Caco-2 (cell line): ENCODE measurements around the gene TMEM196. TPM values are rescaled to one million over a fixed set of nuclear protein-coding genes. Genes with fewer than 3 reads are reported as not detected.

Experiments
- BruUV-seq: library from RNA; stranded (reverse); fragments of 400-500 nt; replicated peaks from 2 replicates; lab custom pipeline; 2021; lab: Mats Ljungman, UMichigan
- CTCF ChIA-PET: fragments of 300-600 bp; sonication (Branson Sonifier 250); formaldehyde crosslinking; loops from one replicate; lab custom pipeline; 2022; ENCODE audit warnings: antibody characterized with exemption; lab: Charles Lee
- POLR2A ChIA-PET: fragments of 300-600 bp; sonication (Branson Sonifier 250); formaldehyde crosslinking; loops from one replicate; lab custom pipeline; 2022; ENCODE audit warnings: antibody characterized with exemption; lab: Charles Lee
- DNase-seq, 2 experiments: peaks; one replicate each; pipeline versions ENCODE4 v3.0.0 to v3.0.0-alpha.2; 2020 to 2022
- H3K27me3 ChIP-seq: replicated peaks from 2 replicates; pipeline ENCODE4 v1.6.0; 2011; ENCODE audit warnings: low read length; ENCODE audit not compliant: control insufficient read depth, insufficient read depth
- H3K36me3 ChIP-seq: 2 replicates; pipeline ENCODE4 v1.5.1; 2011; ENCODE audit warnings: low read length; ENCODE audit not compliant: control insufficient read depth, insufficient read depth
- H3K4me1 ChIP-seq: fragments of 250-450 bp; sonication (Bioruptor Pico); 2 replicates; pipeline ENCODE4 v1.5.1; 2020; ENCODE audit warnings: mild to moderate bottlenecking
- H3K4me3 ChIP-seq: 2 replicates; pipeline ENCODE4 v1.5.1; 2011; ENCODE audit warnings: low read depth, mild to moderate bottlenecking, control low read depth, low read length
- H3K9me3 ChIP-seq: fragments of 250-450 bp; sonication (Bioruptor Pico); 2 replicates; pipeline ENCODE4 v1.5.1; 2020; ENCODE audit warnings: mild to moderate bottlenecking, moderate library complexity
- H3K27ac Mint-ChIP-seq: one replicate; pipeline ENCODE4 v1.8.0; 2022; ENCODE audit warnings: mixed read lengths; ENCODE audit not compliant: unreplicated experiment
- H3K27me3 Mint-ChIP-seq: one replicate; pipeline ENCODE4 v1.8.0; 2022; ENCODE audit warnings: mixed read lengths; ENCODE audit not compliant: insufficient read depth, unreplicated experiment
- H3K36me3 Mint-ChIP-seq: one replicate; pipeline ENCODE4 v1.8.0; 2022; ENCODE audit warnings: mild to moderate bottlenecking, mixed read lengths; ENCODE audit not compliant: insufficient read depth, unreplicated experiment
- H3K4me1 Mint-ChIP-seq: one replicate; pipeline ENCODE4 v1.8.0; 2022; ENCODE audit warnings: low read depth, mixed read lengths; ENCODE audit not compliant: unreplicated experiment
- H3K4me3 Mint-ChIP-seq: one replicate; pipeline ENCODE4 v1.8.0; 2022; ENCODE audit warnings: mild to moderate bottlenecking, moderate library complexity, mixed read lengths; ENCODE audit not compliant: unreplicated experiment
- H3K9me3 Mint-ChIP-seq: one replicate; pipeline ENCODE4 v1.8.0; 2022; ENCODE audit warnings: mixed read lengths; ENCODE audit not compliant: unreplicated experiment
- intact Hi-C: fragments of 100-400 bp; cut with micrococcal nuclease; formaldehyde crosslinking; loops from one replicate; pipeline ENCODE4 v1.10.0; 2022; ENCODE audit not compliant: unreplicated experiment
- total RNA-seq: library from RNA; stranded (reverse); gene quantifications from 2 replicates; pipeline ENCODE4 v1.2.3, GENCODE V29; 2022
- TF ChIP-seq, protein P1 (sequence below), 2 experiments: fragments of 200-600 bp in 1 of 2; IDR thresholded peaks; 1 replicate in 1 of 2; 2 replicates in 1 of 2; pipeline versions ENCODE4 v1.5.1 to v1.8.0; 2011 to 2022; ENCODE audit warnings: antibody characterized with exemption in 1 of 2, control low read depth in 1 of 2, inconsistent platforms in 1 of 2, low read depth in 1 of 2, low read length in 1 of 2, mild to moderate bottlenecking in 1 of 2, moderate library complexity in 1 of 2; ENCODE audit not compliant: insufficient read depth in 1 of 2, severe bottlenecking in 1 of 2, unreplicated experiment in 1 of 2

TMEM196 gene
- total RNA-seq, 1 experiment from 2014 or later = not detected

GRCh38 chr7:19744075-19744474 is 29.3 kb downstream of the TMEM196 start:
- Mint-ChIP-seq H3K4me1 (peaks cover 6% of the 10 kb centered on the region), H3K27ac (no peak overlapping the region), H3K4me3 (no peak overlapping the region), H3K27me3 (no peaks in the 10 kb centered on the region), H3K36me3 (no peaks in the 10 kb centered on the region), H3K9me3 (no peaks in the 10 kb centered on the region)
- H3K4me3 ChIP-seq = no peak overlapping the region
- H3K4me1 ChIP-seq = no peaks in the 10 kb centered on the region; the same call in 1 of the 2 replicates
- CTCF ChIA-PET = no interaction called here
- no peak for DNase-seq
- no peaks in the 10 kb centered on the region for H3K27me3 ChIP-seq
- TF ChIP-seq, protein P1, sequence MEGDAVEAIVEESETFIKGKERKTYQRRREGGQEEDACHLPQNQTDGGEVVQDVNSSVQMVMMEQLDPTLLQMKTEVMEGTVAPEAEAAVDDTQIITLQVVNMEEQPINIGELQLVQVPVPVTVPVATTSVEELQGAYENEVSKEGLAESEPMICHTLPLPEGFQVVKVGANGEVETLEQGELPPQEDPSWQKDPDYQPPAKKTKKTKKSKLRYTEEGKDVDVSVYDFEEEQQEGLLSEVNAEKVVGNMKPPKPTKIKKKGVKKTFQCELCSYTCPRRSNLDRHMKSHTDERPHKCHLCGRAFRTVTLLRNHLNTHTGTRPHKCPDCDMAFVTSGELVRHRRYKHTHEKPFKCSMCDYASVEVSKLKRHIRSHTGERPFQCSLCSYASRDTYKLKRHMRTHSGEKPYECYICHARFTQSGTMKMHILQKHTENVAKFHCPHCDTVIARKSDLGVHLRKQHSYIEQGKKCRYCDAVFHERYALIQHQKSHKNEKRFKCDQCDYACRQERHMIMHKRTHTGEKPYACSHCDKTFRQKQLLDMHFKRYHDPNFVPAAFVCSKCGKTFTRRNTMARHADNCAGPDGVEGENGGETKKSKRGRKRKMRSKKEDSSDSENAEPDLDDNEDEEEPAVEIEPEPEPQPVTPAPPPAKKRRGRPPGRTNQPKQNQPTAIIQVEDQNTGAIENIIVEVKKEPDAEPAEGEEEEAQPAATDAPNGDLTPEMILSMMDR (IDR thresholded peaks at IDR 0.05; ENCODE audit: insufficient read depth in 1 of 2, low read depth in 1 of 2, low read length in 1 of 2, severe bottlenecking in 1 of 2, unreplicated experiment in 1 of 2) = no peak
- POLR2A ChIA-PET = no interaction called here
- H3K36me3 ChIP-seq = no peaks in the 10 kb centered on the region
- H3K9me3 ChIP-seq = no peaks in the 10 kb centered on the region
- intact Hi-C loops = no loop called here
- BruUV-seq = no TSS peak

- no peaks in the 10 kb centered on the region for H3K36me3 ChIP-seq
- H3K9me3 Mint-ChIP-seq = no peaks in the 10 kb centered on the region
- ChIA-PET POLR2A (no interaction called here), CTCF (no interaction called here)
- intact Hi-C loops = no loop called here
- H3K27me3 ChIP-seq = no peaks in the 10 kb centered on the region; the same call in 1 of the 2 replicates
- BruUV-seq = no TSS peak
- no peak overlapping the region for H3K27ac Mint-ChIP-seq
- DNase-seq = no peak
- H3K9me3 ChIP-seq = no peaks in the 10 kb centered on the region
- H3K4me3 ChIP-seq = no peak overlapping the region
- no peaks in the 10 kb centered on the region for H3K36me3 Mint-ChIP-seq
- TF ChIP-seq, protein P1 (IDR thresholded peaks at IDR 0.05; ENCODE audit: insufficient read depth in 1 of 2, low read depth in 1 of 2, low read length in 1 of 2, severe bottlenecking in 1 of 2, unreplicated experiment in 1 of 2) = no peak
- H3K4me3 Mint-ChIP-seq = no peak overlapping the region
- H3K4me1 ChIP-seq = no peaks in the 10 kb centered on the region
- peaks cover 24% of the 10 kb centered on the region for H3K27me3 Mint-ChIP-seq
- H3K4me1 Mint-ChIP-seq = no peaks in the 10 kb centered on the region
These were observed 44.7 kb downstream of the TMEM196 start for GRCh38 chr7:19728716-19729115.

GRCh38 chr7:19725770-19726169 is 47.6 kb downstream of the TMEM196 start:
- DNase-seq = no peak
- POLR2A ChIA-PET = no interaction called here
- Histone ChIP-seq H3K36me3 (no peaks in the 10 kb centered on the region), H3K27me3 (no peaks in the 10 kb centered on the region; the same call in 1 of the 2 replicates), H3K4me3 (no peak overlapping the region), H3K9me3 (no peaks in the 10 kb centered on the region), H3K4me1 (no peaks in the 10 kb centered on the region)
- Mint-ChIP-seq H3K9me3 (no peaks in the 10 kb centered on the region), H3K27ac (no peak overlapping the region), H3K27me3 (peaks cover 20% of the 10 kb centered on the region), H3K36me3 (no peaks in the 10 kb centered on the region), H3K4me1 (no peaks in the 10 kb centered on the region), H3K4me3 (no peak overlapping the region)
- CTCF ChIA-PET = no interaction called here
- intact Hi-C loops = no loop called here
- TF ChIP-seq, protein P1 (IDR thresholded peaks at IDR 0.05; ENCODE audit: insufficient read depth in 1 of 2, low read depth in 1 of 2, low read length in 1 of 2, severe bottlenecking in 1 of 2, unreplicated experiment in 1 of 2) = no peak
- no TSS peak for BruUV-seq
